Endothelial cell of umbilical vein (primary cell): Measurements from ENCODE around the gene LSMEM2. TPM values are rescaled to one million over a fixed set of nuclear protein-coding genes. Genes with fewer than 3 reads are reported as not detected.
A peak's percentile ranks its signal among the peaks of the same experiment; 100 is the strongest.

ENCODE experiments used
- BruUV-seq: library from RNA; stranded (reverse); fragments of 400-500 nt; replicated peaks from 2 replicates; lab custom pipeline; 2021; lab: Mats Ljungman, UMichigan
- CTCF ChIA-PET: fragments of 300-600, 350-600 bp; sonication (Branson Sonifier 250); formaldehyde crosslinking; loops from one replicate; lab custom pipeline; 2021; ENCODE audit warnings: antibody characterized with exemption, inconsistent platforms; lab: Charles Lee
- POLR2A ChIA-PET: fragments of 300-600, 350-600 bp; sonication (Branson Sonifier 250); formaldehyde crosslinking; loops from one replicate; lab custom pipeline; 2021; ENCODE audit warnings: antibody characterized with exemption, inconsistent platforms; lab: Charles Lee
- DNase-seq: peaks from one replicate; pipeline ENCODE4 v3.0.0-alpha.2; 2011; ENCODE audit warnings: low read depth, low spot score
- FAIRE-seq: peaks from 2 replicates; lab custom pipeline; 2011; peaks lifted over from hg19 to GRCh38; lab: Jason Lieb, UNC
- H2AFZ ChIP-seq: 2 replicates; pipeline ENCODE4 v1.6.0; 2012; ENCODE audit warnings: low read depth, low read length, control low read depth, inconsistent platforms
- H3K27ac ChIP-seq: 2 replicates; pipeline ENCODE4 v1.5.1; 2011; ENCODE audit warnings: low read depth, mild to moderate bottlenecking, control low read depth, low read length, moderate library complexity; ENCODE audit not compliant: insufficient read depth
- H3K27me3 ChIP-seq, 2 experiments: 2 replicates each; pipeline versions ENCODE4 v1.6.0 to v1.6.1; 2011; ENCODE audit warnings: low read length in 2 of 2, mixed read lengths in 1 of 2; ENCODE audit not compliant: control insufficient read depth in 2 of 2, insufficient read depth in 2 of 2
- H3K36me3 ChIP-seq, 2 experiments: 2 replicates in 1 of 2; 3 replicates in 1 of 2; pipeline ENCODE4 v1.5.1; 2011; ENCODE audit warnings: low read length in 2 of 2, mild to moderate bottlenecking in 1 of 2, moderate library complexity in 1 of 2; ENCODE audit not compliant: control insufficient read depth in 2 of 2, insufficient read depth in 2 of 2; ENCODE audit errors: extremely low read depth in 1 of 2
- H3K4me1 ChIP-seq: 3 replicates; pipeline ENCODE4 v1.5.1; 2011; ENCODE audit warnings: mild to moderate bottlenecking, low read length; ENCODE audit not compliant: control insufficient read depth, insufficient read depth; ENCODE audit errors: extremely low read depth
- H3K4me2 ChIP-seq: 2 replicates; pipeline ENCODE4 v1.6.1; 2011; ENCODE audit warnings: low read length, control low read depth, mixed read lengths; ENCODE audit not compliant: insufficient read depth
- H3K4me3 ChIP-seq, 3 experiments: fragments of 200-600 bp in 1 of 3; sonication (generic), shearing (Covaris generic) in 1 of 3; replicated peaks in 1 of 3; 2 replicates each; pipeline ENCODE4 v1.5.1; 2011 to 2016; ENCODE audit warnings: control low read depth in 3 of 3, low read length in 3 of 3, mild to moderate bottlenecking in 2 of 3, inconsistent platforms in 1 of 3, low read depth in 1 of 3, moderate library complexity in 1 of 3; ENCODE audit not compliant: insufficient read depth in 1 of 3
- H3K79me2 ChIP-seq: 2 replicates; pipeline ENCODE4 v1.6.0; 2012; ENCODE audit warnings: low read length, inconsistent platforms; ENCODE audit not compliant: control insufficient read depth, insufficient read depth
- H3K9ac ChIP-seq: replicated peaks from 2 replicates; pipeline ENCODE3; 2011; ENCODE audit warnings: low read length, control low read depth; ENCODE audit not compliant: insufficient read depth; ENCODE audit errors: extremely low read depth
- H3K9me1 ChIP-seq: replicated peaks from 3 replicates; pipeline ENCODE4 v1.6.0; 2011; ENCODE audit warnings: mild to moderate bottlenecking, low read length; ENCODE audit not compliant: control insufficient read depth, insufficient read depth; ENCODE audit errors: extremely low read depth
- H3K9me3 ChIP-seq: replicated peaks from 2 replicates; pipeline ENCODE4 v1.5.1; 2012; ENCODE audit warnings: low read length, inconsistent platforms; ENCODE audit not compliant: control insufficient read depth, insufficient read depth
- H4K20me1 ChIP-seq: replicated peaks from 2 replicates; pipeline ENCODE3; 2011; ENCODE audit warnings: mild to moderate bottlenecking, low read length; ENCODE audit not compliant: control insufficient read depth, insufficient read depth; ENCODE audit errors: extremely low read depth
- CTCF ChIP-seq, 2 donors: IDR thresholded peaks; 1 replicate in 1 of 2; 2 replicates in 1 of 2; pipeline ENCODE4 v1.5.1; 2011; ENCODE audit warnings: low read length in 2 of 2, mild to moderate bottlenecking in 2 of 2, moderate library complexity in 2 of 2, control low read depth in 1 of 2, inconsistent platforms in 1 of 2, low read depth in 1 of 2; ENCODE audit not compliant: insufficient read depth in 1 of 2; ENCODE audit errors: extremely low read depth in 1 of 2
- FOS ChIP-seq: IDR thresholded peaks from 2 replicates; pipeline ENCODE4 v1.6.1; 2011; ENCODE audit warnings: mild to moderate bottlenecking, low read length, moderate library complexity, borderline replicate concordance; ENCODE audit not compliant: insufficient read depth
- GATA2 ChIP-seq: IDR thresholded peaks from 2 replicates; pipeline ENCODE4 v1.7.0; 2011; ENCODE audit warnings: low read depth, mild to moderate bottlenecking, moderate library complexity, mixed read lengths, low read length; ENCODE audit not compliant: insufficient read length, insufficient read depth
- JUN ChIP-seq: IDR thresholded peaks from 2 replicates; pipeline ENCODE4 v1.6.1; 2011; ENCODE audit warnings: borderline replicate concordance, low read depth; ENCODE audit not compliant: insufficient read length, insufficient read depth
- MYC ChIP-seq: IDR thresholded peaks from one replicate; pipeline ENCODE4 v1.6.1; 2011; ENCODE audit warnings: mild to moderate bottlenecking, low read depth, low read length
- POLR2A ChIP-seq: IDR thresholded peaks from 2 replicates; pipeline ENCODE4 v1.6.1; 2012; ENCODE audit warnings: low read depth, mild to moderate bottlenecking, control low read depth, low read length
- POLR2AphosphoS5 ChIP-seq: IDR thresholded peaks from 2 replicates; pipeline ENCODE4 v1.6.1; 2012; ENCODE audit warnings: low read depth, mild to moderate bottlenecking, control low read depth, low read length, moderate library complexity; ENCODE audit not compliant: insufficient read depth
- dilution Hi-C: fragments of 300-500 bp; cut with MboI; formaldehyde crosslinking; loops from one replicate; pipeline ENCODE4 v1.15.0; 2019; ENCODE audit warnings: low sequenced_read_pairs; ENCODE audit not compliant: extremely low pct_ligation_motif_present
- intact Hi-C: fragments of 100-400 bp; cut with micrococcal nuclease; formaldehyde crosslinking; loops from one replicate; pipeline ENCODE4 v1.10.0; 2022
- polyA plus RNA-seq, 4 experiments: library from polyadenylated mRNA; depleted of rRNA in 3 of 4; stranded (reverse) in 3 of 4; unstranded in 1 of 4; fragments of >200 nt; gene quantifications; 2 replicates each; pipeline versions ENCODE4 v1.2.1 to v1.2.3, GENCODE V29; 2011 to 2012; ENCODE audit warnings: missing spikeins in 1 of 4
- total RNA-seq: library from RNA; stranded (reverse); gene quantifications from 2 replicates; pipeline ENCODE4 v1.2.3, GENCODE V29; 2021

LSMEM2 gene
- total and polyA plus RNA-seq, 2 donors (not counting 3 experiments of a cell fraction or from before 2014, with no cell fraction given) = not detected

GRCh38 chr3:50324351-50325112 is 45.6 kb downstream of the LSMEM2 start:
- ChIA-PET CTCF (interaction anchor here (0.6 to 4.3 kb wide), 24 partner anchors 8 to 218 kb away, joined by 3 to 66 read pairs (median 7); partner anchors contain the start of genes CYB561D2, HYAL1, HYAL3 and IFRD2), POLR2A (interaction anchor here (5.1 kb wide), 1 partner anchor 11 kb away, joined by 38 read pairs; no protein-coding TSS in a partner anchor)
- peak; percentile 76 for DNase-seq
- dilution Hi-C loops = no loop called here
- Histone ChIP-seq H3K9me1 (no peaks in the 10 kb centered on the region), H4K20me1 (no peaks in the 10 kb centered on the region), H3K9me3 (no peaks in the 10 kb centered on the region), H3K4me3 (no peak overlapping the region), H3K9ac (peak overlapping the region; percentile 83), H3K27me3 (no peaks in the 10 kb centered on the region), H2AFZ (no peak overlapping the region), H3K27ac (peak overlapping the region; percentile 99), H3K4me1 (peaks cover 45% of the 10 kb centered on the region), H3K79me2 (peaks cover 34% of the 10 kb centered on the region), H3K36me3 (peaks cover 2 to 19% of the 10 kb centered on the region in 2 experiments), H3K4me2 (peak overlapping the region; percentile 59)
- FAIRE-seq = no peak
- peak; percentile 89 to 91 for TF ChIP-seq CTCF (IDR thresholded peaks at IDR 0.05; ENCODE audit: extremely low read depth in 1 of 2, insufficient read depth in 1 of 2, low read depth in 1 of 2, low read length in 2 of 2)
- TF ChIP-seq POLR2AphosphoS5 = no peak
- no peak for TF ChIP-seq FOS
- no peak for TF ChIP-seq JUN
- TF ChIP-seq MYC = no peak
- peak; percentile 57 for TF ChIP-seq POLR2A
- TF ChIP-seq GATA2 = no peak
- intact Hi-C loops = loop anchor here (1.0 to 2.0 kb wide), 3 partner anchors 50 to 129 kb away; no protein-coding TSS in a partner anchor
- BruUV-seq = no TSS peak
